Karpas-422 (cell line): ENCODE measurements around the gene PRICKLE2. TPM values are rescaled to one million over a fixed set of nuclear protein-coding genes. Genes with fewer than 3 reads are reported as not detected.

Experiments used
- DNase-seq: peaks from one replicate; pipeline ENCODE4 v3.0.0-alpha.2; 2015
- H2AFZ ChIP-seq: fragments of 200-600 bp; sonication (generic); 2 replicates; pipeline ENCODE4 v1.6.1; 2014; ENCODE audit warnings: antibody characterized with exemption, low read length, mixed read lengths
- H3K27ac ChIP-seq: fragments of 200-600 bp; sonication (generic); 2 replicates; pipeline ENCODE4 v1.5.1; 2014; ENCODE audit warnings: mild to moderate bottlenecking, low read length, moderate library complexity
- H3K27me3 ChIP-seq: fragments of 200-600 bp; sonication (generic); 2 replicates; pipeline ENCODE4 v1.6.1; 2014; ENCODE audit warnings: low read length, mixed read lengths
- H3K36me3 ChIP-seq: fragments of 200-600 bp; sonication (generic); 2 replicates; pipeline ENCODE4 v1.6.1; 2014; ENCODE audit warnings: low read length, mixed read lengths; ENCODE audit not compliant: insufficient read depth
- H3K4me1 ChIP-seq: fragments of 200-600 bp; sonication (generic); 2 replicates; pipeline ENCODE4 v1.6.1; 2014; ENCODE audit warnings: mild to moderate bottlenecking, low read length, mixed read lengths
- H3K4me2 ChIP-seq: fragments of 200-600 bp; sonication (generic); 2 replicates; pipeline ENCODE4 v1.6.1; 2014; ENCODE audit warnings: low read length, low read depth, mild to moderate bottlenecking; ENCODE audit not compliant: poor library complexity, severe bottlenecking
- H3K4me3 ChIP-seq: fragments of 200-600 bp; sonication (generic); 2 replicates; pipeline ENCODE4 v1.5.1; 2014; ENCODE audit warnings: mild to moderate bottlenecking, antibody characterized with exemption, low read length, mixed read lengths
- H3K79me2 ChIP-seq: fragments of 200-600 bp; sonication (generic); 2 replicates; pipeline ENCODE4 v1.6.1; 2014; ENCODE audit warnings: mild to moderate bottlenecking, low read length, mixed read lengths
- H3K9ac ChIP-seq: fragments of 200-600 bp; sonication (generic); 2 replicates; pipeline ENCODE4 v1.6.0; 2014; ENCODE audit warnings: low read length
- H3K9me2 ChIP-seq: fragments of 200-600 bp; sonication (generic), shearing (Covaris generic); replicated peaks from 2 replicates; pipeline ENCODE4 v1.6.0; 2014; ENCODE audit warnings: mild to moderate bottlenecking, low read length, moderate library complexity; ENCODE audit not compliant: insufficient read depth
- H3K9me3 ChIP-seq: fragments of 300-700, 200-600 bp; sonication (generic); 2 replicates; pipeline ENCODE4 v1.6.1; 2014; ENCODE audit warnings: low read length, mixed read lengths
- H4K20me1 ChIP-seq: fragments of 200-600 bp; sonication (generic); 2 replicates; pipeline ENCODE4 v1.6.1; 2014; ENCODE audit warnings: mild to moderate bottlenecking, antibody characterized with exemption, low read length, low read depth; ENCODE audit not compliant: insufficient read depth
- total RNA-seq: library from RNA; depleted of rRNA; stranded (reverse); fragments of >200 nt; shearing (Covaris generic); gene quantifications from 2 replicates; pipeline ENCODE4 v1.2.3, GENCODE V29; 2014; ENCODE audit warnings: low replicate concordance

The PRICKLE2 gene
- total RNA-seq, 1 experiment from 2014 or later = not detected

DNA sequence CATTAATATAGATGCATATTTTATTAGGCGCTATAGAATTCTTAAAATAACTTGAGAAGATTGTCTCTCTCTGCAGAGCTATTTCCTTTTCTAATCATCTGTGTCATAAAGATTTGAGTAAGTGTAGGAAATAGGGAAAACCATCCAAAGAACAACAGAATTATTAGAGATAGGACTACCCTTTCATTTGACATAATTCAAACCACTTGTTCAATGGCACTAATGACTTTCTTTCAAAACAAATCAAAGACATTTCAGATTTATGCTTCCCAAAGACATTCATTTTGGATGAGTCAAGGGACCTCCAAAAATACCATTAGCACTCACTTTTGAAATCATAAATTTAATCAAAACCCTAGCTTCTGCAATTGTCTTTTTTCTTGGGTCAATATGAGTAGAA is 29.5 kb downstream of the PRICKLE2 start:
- Histone ChIP-seq H3K4me3 (no peak overlapping the region), H3K27ac (no peak overlapping the region), H3K4me1 (no peaks in the 10 kb centered on the region), H3K9me3 (no peaks in the 10 kb centered on the region), H3K4me2 (no peak overlapping the region), H3K9ac (no peak overlapping the region), H3K9me2 (no peaks in the 10 kb centered on the region), H3K36me3 (no peaks in the 10 kb centered on the region), H2AFZ (no peak overlapping the region), H4K20me1 (no peaks in the 10 kb centered on the region), H3K79me2 (no peaks in the 10 kb centered on the region), H3K27me3 (no peaks in the 10 kb centered on the region)
- no peak for DNase-seq

DNA sequence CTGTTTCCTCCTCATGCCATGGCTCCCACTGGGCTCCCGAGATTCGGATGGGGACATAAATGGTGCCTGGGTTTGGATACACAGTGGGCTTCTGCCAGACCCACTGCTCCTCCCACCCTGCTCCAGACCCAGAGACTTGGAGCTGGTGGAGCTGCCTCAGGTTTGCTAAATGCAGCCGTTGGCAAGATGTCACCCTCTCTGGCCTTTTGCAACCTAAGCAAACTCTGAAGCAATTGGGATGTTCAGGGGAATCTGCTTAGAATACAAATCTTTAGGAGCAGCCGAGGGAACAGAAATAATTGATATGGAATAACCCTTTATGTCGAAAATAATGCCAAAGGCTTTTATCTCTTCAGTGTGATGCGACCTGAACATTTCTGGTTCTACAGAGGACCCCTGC is 33.4 kb downstream of the PRICKLE2 start:
- H3K4me3 ChIP-seq = no peak overlapping the region
- H3K27me3 ChIP-seq = no peaks in the 10 kb centered on the region
- no peaks in the 10 kb centered on the region for H3K9me2 ChIP-seq
- H4K20me1 ChIP-seq = no peaks in the 10 kb centered on the region
- no peak overlapping the region for H2AFZ ChIP-seq
- no peak overlapping the region for H3K27ac ChIP-seq
- no peaks in the 10 kb centered on the region for H3K36me3 ChIP-seq
- DNase-seq = no peak
- no peak overlapping the region for H3K4me2 ChIP-seq
- H3K9ac ChIP-seq = no peak overlapping the region
- H3K4me1 ChIP-seq = no peaks in the 10 kb centered on the region
- no peaks in the 10 kb centered on the region for H3K9me3 ChIP-seq
- H3K79me2 ChIP-seq = no peaks in the 10 kb centered on the region

DNA sequence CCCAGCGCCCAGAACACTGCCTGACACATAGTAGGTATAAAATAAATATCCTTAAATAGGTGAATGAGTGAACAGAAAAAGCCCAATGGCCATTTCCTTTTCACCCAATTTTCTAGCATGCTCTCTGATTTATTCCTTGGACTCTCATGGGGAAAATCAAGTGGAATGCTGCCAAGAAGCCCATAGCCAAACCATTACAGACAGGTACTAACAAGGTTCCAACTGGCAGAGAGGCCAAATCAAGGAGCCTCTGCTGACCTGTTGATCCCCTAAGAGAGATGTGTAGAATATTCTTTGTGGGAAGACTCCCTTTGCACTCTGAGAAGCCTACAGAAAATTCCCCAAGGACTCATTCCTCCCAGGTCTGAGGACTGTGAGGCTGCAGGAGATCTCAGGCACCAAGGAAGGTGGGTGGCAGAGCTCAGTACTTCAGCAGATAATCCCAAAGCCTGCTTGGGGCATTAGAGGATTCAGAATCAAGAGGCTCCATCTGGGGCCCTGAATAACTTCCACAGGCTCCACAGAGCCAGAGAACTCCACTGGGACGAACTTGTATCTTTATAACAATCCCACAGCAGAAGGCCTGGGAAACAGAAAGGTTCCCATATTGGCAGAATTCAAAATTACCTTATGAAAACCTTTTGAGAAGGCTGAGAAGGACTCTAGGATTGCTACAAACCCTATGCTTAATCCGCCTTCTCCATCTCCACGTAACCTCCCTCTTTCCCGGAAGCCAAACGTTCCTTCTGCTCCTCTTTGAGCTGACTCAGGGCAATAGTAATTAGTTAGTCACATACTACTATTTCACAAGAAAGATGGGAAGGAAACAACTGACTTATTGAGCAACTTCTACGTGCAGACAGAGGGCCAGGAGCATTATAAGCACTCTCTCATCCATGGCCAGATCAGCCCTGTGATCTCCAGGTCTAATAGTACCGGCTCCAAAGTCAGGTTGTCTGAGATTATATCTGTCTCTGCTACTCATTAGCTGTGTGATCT is 34.5 kb downstream of the PRICKLE2 start:
- Histone ChIP-seq H3K4me2 (no peak overlapping the region), H3K4me3 (no peak overlapping the region), H3K9ac (no peak overlapping the region), H3K36me3 (no peaks in the 10 kb centered on the region), H4K20me1 (no peaks in the 10 kb centered on the region), H3K27me3 (no peaks in the 10 kb centered on the region), H3K9me3 (no peaks in the 10 kb centered on the region), H2AFZ (no peak overlapping the region), H3K79me2 (no peaks in the 10 kb centered on the region), H3K9me2 (no peaks in the 10 kb centered on the region), H3K27ac (no peak overlapping the region), H3K4me1 (no peaks in the 10 kb centered on the region)
- DNase-seq = no peak

DNA sequence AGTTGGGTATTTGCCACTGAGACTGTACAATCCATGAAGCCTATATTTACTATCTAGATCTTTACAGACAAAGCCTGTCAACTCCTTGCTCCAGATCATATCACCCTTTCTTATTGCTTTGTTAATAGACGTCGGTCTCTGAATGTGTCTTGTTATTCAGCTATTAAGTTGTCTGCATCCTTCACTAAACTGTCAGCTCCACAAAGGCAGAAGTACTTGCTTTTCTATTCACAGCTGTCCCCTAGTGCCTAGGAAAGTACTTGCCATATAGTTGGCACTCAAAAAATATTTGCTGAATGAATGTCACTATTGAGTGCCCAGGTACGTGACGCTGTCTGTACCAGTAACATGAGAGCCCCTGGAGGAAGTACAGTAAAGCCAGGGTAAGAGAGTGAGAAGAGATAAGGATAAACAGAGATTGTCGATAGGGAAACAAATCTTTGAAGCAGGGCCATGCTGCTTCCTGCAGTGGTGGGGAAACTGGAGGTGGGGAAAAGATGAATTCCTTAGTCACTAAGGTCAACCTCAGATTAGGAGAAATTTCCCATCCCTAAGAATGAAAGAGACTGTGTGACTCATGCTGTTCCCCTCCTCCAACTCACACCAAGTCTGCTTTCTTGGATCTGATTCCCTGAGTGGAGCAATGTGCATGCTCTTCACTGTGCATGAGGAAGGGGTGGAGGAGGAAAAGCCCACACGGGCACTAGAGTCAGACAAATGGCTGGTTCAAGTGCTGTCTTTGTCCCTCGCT is 36.3 kb downstream of the PRICKLE2 start:
- Histone ChIP-seq H3K4me1 (no peaks in the 10 kb centered on the region), H3K27me3 (no peaks in the 10 kb centered on the region), H2AFZ (no peak overlapping the region), H3K79me2 (no peaks in the 10 kb centered on the region), H3K9ac (no peak overlapping the region), H3K4me3 (no peak overlapping the region), H3K4me2 (no peak overlapping the region), H4K20me1 (no peaks in the 10 kb centered on the region), H3K9me2 (no peaks in the 10 kb centered on the region), H3K36me3 (no peaks in the 10 kb centered on the region), H3K9me3 (no peaks in the 10 kb centered on the region), H3K27ac (no peak overlapping the region)
- DNase-seq = no peak

DNA sequence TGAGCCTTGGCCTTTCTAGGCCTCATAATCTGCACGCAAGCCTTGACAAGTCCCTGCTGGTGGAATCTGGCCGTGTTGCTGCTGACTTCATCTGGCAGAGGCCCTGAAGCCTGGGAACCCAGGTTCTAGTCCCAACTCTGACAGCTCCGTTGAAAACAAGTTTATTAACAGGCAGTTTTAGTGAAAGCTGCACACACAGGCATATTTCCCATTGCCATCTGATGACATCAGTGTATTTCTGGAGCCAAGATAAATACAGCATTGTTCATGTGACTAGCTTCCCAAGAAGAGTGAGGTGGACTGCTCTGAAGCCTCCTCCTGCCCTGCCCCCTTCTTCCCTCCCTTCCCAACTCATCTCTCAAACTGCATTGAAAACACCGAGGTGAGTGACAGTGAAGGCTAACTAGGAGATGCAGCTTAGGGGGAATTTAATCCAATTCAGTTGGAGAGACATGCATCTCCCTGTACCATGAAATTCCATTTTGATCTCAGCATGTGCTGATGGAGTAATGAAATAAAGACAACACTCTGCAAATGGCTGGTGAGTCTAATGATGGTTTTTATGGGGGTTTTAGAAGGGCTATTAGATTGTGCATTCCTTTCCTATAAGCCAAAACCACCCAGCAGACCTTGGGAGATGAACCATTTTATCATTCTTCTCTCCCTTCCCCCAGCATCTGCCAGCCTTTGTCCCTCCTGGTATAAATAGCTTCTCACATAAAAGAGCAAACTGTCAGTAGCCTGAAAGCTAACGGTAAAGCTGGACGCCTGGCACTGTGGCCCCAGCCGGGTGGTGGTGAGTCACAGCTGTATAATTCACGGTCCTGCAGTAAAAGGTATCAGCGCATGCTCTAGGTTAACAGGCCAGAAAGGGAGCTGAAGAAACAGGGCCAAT is 38.0 kb downstream of the PRICKLE2 start:
- H3K4me1 ChIP-seq = no peaks in the 10 kb centered on the region
- no peaks in the 10 kb centered on the region for H3K27me3 ChIP-seq
- H3K79me2 ChIP-seq = no peaks in the 10 kb centered on the region
- H3K27ac ChIP-seq = no peak overlapping the region
- DNase-seq = no peak
- H2AFZ ChIP-seq = no peak overlapping the region
- no peaks in the 10 kb centered on the region for H3K36me3 ChIP-seq
- no peak overlapping the region for H3K4me2 ChIP-seq
- H3K9me2 ChIP-seq = no peaks in the 10 kb centered on the region
- no peaks in the 10 kb centered on the region for H3K9me3 ChIP-seq
- no peaks in the 10 kb centered on the region for H4K20me1 ChIP-seq
- no peak overlapping the region for H3K4me3 ChIP-seq
- H3K9ac ChIP-seq = no peak overlapping the region

DNA sequence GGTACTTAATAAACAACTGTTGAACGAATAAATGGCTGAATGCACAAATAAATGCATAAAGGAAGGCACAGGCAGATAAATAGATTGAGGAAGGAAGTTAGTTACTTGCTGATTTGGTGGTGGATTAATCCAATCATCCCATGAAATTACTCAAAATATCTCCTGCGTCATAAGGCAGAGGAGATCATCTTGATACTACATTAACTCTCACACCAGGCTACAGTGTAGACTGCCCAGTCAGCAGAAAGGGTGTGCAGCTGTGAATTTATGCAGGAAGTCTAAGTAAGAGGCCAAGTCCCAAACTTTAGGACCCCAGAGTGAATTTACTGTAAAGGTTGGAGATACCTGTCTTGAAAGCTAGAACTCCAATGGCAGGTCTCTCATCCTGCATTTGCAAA is 38.6 kb downstream of the PRICKLE2 start:
- H3K27ac ChIP-seq = no peak overlapping the region
- H2AFZ ChIP-seq = no peak overlapping the region
- DNase-seq = no peak
- H3K79me2 ChIP-seq = no peaks in the 10 kb centered on the region
- no peaks in the 10 kb centered on the region for H3K36me3 ChIP-seq
- H3K9ac ChIP-seq = no peak overlapping the region
- no peaks in the 10 kb centered on the region for H3K4me1 ChIP-seq
- no peaks in the 10 kb centered on the region for H4K20me1 ChIP-seq
- no peaks in the 10 kb centered on the region for H3K9me2 ChIP-seq
- no peaks in the 10 kb centered on the region for H3K9me3 ChIP-seq
- no peak overlapping the region for H3K4me3 ChIP-seq
- no peaks in the 10 kb centered on the region for H3K27me3 ChIP-seq
- H3K4me2 ChIP-seq = no peak overlapping the region

DNA sequence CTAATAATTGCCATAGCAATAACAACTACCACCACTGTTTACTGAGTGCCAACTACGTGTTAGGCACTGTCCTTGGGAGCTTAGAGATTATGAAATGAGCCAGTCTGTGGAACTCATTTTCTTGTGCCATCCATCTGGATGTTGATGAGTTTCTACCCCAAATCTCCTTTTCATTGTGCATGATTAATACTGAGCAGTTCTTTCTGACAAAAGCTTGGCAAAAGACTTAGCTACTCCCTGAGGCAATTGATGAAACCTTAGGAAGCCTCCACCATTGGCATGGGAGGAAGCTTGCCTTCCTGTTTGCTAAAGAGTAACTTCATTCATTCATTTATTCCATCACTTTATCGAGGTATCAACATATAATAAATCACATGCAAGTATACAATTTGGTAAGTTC is 39.8 kb downstream of the PRICKLE2 start:
- no peak for DNase-seq

More for the DNA sequence above, 39.8 kb downstream of the PRICKLE2 start:
- no peaks in the 10 kb centered on the region for H4K20me1 ChIP-seq
- no peaks in the 10 kb centered on the region for H3K36me3 ChIP-seq
- no peak overlapping the region for H3K4me2 ChIP-seq
- no peaks in the 10 kb centered on the region for H3K27me3 ChIP-seq
- no peak overlapping the region for H3K9ac ChIP-seq
- H3K9me3 ChIP-seq = no peaks in the 10 kb centered on the region
- no peaks in the 10 kb centered on the region for H3K9me2 ChIP-seq
- no peak overlapping the region for H2AFZ ChIP-seq
- H3K27ac ChIP-seq = no peak overlapping the region
- no peaks in the 10 kb centered on the region for H3K4me1 ChIP-seq
- no peak overlapping the region for H3K4me3 ChIP-seq
- H3K79me2 ChIP-seq = no peaks in the 10 kb centered on the region
